Measurements from ENCODE around the gene TBCA. TPM values are rescaled to one million over a fixed set of nuclear protein-coding genes. Genes with fewer than 3 reads are reported as not detected.
A peak's percentile ranks its signal among the peaks of the same experiment; 100 is the strongest.

Gene TBCA
- 203 and 207 TPM in 2 replicates for total RNA-seq (2014; rRNA removed; shearing (Covaris generic))
- polyA plus RNA-seq (2015; cell fraction: cytosol; rRNA removed) = 416 and 462 TPM in 2 replicates
- polyA plus RNA-seq (2015; cell fraction: nucleus; rRNA removed) = 124 TPM in 2 replicates

DNA sequence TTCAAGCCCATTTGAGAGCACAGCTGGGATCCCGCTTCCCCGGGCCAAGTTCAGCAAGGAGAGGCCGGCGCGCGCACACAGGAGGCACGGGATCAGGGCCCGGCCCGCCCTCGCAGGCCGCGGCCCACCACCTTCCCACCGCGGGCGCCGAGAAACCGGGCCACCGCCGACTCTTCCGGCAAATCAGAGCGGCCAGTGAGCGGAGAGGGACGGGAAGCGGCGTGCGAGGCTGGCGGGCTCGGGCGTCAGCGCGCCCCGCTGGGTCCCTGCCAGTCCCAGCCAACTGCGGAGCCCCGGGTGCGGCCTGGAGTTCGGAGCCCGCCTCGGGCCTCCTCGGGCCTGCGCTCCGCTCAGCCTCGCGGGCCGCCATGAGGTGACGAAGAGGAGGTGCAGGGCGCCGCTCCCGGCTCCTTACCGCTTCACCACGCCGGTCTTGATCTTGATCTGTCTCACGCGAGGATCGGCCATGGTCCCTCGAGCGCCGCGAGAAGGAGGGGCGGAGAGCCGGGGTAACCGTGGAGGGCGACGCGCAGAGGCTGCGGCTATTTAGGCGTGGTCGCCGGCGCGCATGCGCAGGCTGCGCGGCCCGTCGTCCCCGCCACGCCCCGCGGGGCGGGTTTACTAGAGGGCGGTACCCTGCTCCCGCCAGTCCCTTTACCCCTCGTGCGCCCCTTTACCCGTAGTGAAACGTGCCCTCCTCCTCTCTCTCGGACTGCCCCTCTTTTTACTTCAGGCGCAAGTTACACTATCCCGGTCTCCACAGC, at the start of gene TBCA:
Gene TBCA (minus strand): TSS at position 550 of the 764 bp plus-strand sequence. CDS start 82 bp downstream, at position 468.
- DNase-seq (ENCODE audit: low read depth) = peak; percentile 92

GRCh38 chr5:77824981-77825380, 48.8 kb upstream of the TBCA start:
- DNase-seq (ENCODE audit: low read depth) = no peak

DNA sequence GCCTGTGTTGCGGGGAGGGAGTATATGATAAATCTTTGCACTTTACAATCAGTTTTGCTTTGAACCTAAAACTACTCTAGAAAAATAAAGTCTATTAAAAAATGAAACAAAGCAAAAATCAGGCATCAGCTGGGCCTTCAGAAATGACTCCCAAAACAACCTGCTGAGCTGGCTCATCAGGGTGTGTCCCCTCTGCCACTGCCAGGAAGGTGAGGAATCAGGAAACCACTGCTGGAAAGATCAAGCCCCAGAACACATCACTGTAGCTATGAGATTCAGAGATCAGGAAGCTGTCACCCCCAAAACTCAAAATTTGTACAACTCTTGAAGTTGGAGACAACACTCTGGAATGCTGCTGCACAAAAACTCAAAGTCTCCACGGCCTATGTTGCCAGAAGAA, 40.5 kb upstream of the TBCA start:
- DNase-seq (ENCODE audit: low read depth) = peak; percentile 9

DNA sequence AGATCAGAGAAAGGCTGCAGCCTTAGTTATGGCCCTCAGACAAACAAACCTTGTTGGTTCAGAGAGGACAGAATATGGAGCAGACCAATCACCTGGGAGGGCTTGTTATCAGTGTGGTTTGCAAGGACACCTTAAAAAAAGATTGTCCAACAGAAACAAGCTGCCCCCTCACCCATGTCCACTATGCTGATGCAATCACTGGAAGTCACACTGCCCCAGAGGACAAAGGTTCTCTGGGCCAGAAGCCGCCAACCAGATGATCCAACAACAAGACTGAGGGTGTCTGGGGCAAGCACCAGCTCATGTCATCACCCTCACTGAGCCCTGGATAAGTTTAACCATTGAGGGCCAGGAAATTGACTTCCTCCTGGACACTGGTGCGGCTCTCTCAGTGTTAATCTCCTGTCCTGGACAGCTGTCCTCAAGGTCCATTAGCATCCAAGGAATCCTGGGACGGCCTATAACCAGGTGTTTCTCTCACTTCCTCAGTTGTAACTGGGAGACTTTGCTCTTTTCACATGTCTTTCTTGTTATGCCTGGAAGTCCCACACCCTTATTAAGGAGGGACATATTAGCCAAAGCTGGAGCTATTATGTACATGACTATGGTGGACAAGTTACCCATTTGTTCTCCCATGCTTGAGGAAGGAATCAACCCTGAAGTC, 36.9 kb upstream of the TBCA start:
- DNase-seq (ENCODE audit: low read depth) = no peak

- peak; percentile 38 for DNase-seq (ENCODE audit: low read depth)
Observed at GRCh38 chr5:77806213-77806843, 30.2 kb upstream of the TBCA start.

- no peak for DNase-seq (ENCODE audit: low read depth)
Observed at GRCh38 chr5:77798456-77798855, 22.3 kb upstream of the TBCA start.

DNA sequence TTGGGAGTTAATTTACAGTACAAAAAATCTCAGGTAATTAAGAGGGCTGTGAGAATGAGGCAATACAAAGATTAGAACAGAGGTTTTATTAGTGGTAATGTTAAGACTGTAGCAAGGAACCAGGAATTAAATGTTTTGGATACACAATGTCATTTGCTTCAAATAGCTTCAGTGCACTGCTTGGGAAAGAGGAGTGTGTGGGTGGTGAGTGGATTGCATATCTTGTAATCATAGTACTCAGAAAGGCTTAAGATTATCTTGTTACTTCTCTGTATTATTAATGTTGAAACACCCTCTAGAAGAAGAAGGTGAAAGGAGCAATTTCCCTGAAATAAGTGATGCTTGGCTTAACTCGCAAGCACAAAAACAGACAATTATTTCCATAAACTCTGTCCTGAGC, 21.0 kb upstream of the TBCA start:
- DNase-seq (ENCODE audit: low read depth) = no peak

- DNase-seq (ENCODE audit: low read depth) = no peak
Observed at GRCh38 chr5:77795846-77796245, 19.7 kb upstream of the TBCA start.

- DNase-seq (ENCODE audit: low read depth) = no peak
Observed at GRCh38 chr5:77795268-77795667, 19.1 kb upstream of the TBCA start.

DNA sequence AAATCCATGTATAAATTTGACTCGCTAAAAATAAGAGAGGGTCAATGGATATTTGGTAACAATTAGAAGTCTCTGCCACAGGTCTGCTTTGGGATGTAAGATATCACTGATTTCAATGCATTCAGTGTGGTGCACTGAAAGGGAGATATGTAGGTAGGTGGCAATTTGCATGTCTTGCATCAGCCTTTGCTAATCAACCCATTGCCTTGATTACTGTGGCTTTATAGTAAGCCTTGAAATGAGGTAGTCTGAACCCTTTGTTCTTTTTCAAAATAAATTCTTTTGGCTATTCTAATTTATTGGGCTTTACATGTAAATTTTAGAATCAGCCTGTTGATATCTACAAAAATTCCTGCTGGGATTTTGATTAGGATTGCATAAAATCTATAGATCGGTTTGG, 15.8 kb upstream of the TBCA start:
- DNase-seq (ENCODE audit: low read depth) = no peak

DNA sequence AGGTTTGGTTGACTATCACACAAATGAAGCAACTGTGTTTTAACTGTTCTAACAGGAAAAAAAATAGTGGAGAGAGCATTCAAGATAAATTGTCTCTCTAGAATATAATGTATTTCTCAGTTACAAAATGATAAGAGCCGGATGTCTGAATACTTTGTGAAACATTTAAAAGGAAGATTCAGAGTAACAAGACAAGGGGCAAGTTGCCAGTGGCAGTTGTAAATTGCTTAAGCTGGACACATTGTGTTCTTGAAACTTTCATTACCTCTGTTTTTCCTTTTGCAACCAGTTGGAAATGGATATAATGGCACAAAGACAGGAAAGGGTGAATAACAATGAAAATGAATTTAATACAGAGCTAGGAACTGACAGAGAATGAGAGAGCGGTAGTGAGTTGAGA, 15.2 kb upstream of the TBCA start:
- DNase-seq (ENCODE audit: low read depth) = no peak

- no peak for DNase-seq (ENCODE audit: low read depth)
Observed at GRCh38 chr5:77785229-77785628, 9.1 kb upstream of the TBCA start.

DNA sequence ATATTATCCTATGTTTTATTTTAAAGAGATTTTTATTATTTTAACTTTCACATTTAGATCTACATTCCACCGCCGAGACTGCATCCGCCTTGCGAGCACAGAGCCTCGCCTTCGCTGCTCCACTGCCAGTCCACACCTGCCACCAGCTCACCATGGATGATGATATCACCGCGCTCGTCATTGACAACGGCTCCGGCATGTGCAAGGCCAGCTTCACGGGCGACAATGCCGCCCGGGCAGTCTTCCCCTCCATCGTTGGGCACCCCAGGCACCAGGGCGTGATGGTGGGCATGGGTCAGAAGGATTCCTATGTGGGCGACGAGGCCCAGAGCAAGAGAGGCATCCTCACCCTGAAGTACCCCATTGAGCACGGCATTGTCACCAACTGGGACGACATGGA, 8.6 kb upstream of the TBCA start:
- DNase-seq (ENCODE audit: low read depth) = no peak

DNA sequence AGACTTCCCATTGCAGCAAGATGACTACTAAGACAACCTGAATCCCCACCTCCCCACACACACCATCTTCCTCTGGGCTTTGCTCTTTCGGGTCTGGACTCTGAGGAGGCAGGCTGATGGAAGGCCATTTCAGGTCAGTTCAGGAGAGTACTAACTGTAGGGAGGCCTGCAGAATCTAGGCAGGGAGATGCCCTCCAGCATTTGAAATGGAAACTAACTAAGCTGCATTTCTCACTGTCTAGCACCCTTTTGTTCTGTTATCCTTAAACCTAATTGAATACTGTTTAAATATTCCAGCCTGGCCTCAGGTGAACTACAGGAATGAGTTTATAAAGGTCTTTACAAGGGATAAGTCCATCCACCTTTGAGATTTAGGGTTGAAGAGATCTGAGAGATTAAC, 4.9 kb upstream of the TBCA start:
- no peak for DNase-seq (ENCODE audit: low read depth)

DNA sequence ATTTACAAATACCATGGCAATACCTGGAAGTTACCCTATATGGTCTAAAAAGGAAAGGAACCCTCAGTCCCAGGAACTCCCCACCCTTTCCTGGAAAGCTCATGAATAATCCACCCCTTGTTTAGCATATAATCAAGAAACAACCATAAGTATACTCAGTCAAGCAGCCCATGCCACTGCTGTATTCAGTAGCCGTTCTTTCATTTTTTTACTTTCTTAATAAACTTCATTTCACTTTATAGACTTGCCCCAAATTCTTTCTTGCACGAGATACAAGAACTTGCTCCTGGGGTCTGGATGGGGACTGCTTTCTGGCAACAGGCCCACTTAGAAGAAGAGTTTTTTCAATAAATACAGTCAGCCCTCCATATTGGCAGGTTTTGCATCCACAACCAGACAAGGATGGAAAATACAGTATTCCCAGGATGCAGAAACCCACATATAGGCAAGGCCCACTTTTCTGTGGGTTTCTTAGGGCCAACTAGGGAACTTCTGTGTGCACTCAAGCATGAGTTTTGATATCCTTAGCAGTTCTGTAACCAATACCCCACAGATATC, 2.8 kb upstream of the TBCA start:
- no peak for DNase-seq (ENCODE audit: low read depth)

- DNase-seq (ENCODE audit: low read depth) = no peak
Observed at GRCh38 chr5:77778398-77778797, 2.3 kb upstream of the TBCA start.

GRCh38 chr5:77777911-77778310, 1.8 kb upstream of the TBCA start:
- DNase-seq (ENCODE audit: low read depth) = no peak

DNA sequence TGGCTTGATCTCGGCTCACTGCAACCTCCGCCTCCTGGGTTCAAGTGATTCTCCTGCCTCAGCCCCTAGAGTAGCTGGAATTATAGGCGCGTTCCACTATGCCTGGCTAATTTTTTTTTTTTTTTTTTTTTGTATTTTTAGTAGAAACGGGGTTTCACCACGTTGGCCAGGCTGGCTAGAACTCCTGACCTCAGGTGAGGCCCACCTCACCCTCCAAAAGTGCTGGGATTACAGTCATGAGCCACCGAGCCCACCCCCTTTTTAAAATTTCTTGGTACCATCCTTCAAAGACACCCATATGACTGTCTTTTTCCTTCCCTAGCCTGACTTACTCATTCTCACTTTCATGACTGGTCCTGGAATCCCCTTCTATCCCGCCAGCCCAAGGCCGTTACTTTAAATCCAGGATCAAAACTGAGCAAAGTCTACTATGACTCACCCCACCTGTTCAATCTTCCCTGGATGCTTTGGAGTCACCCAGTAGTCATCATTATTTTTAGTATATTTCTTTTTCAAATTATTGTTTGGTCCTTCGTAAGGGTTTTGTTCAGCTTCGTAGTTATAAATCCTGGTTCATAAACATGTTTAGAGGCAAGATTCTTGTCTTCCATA, 1.2 kb upstream of the TBCA start:
- peak; percentile 52 for DNase-seq (ENCODE audit: low read depth)

DNA sequence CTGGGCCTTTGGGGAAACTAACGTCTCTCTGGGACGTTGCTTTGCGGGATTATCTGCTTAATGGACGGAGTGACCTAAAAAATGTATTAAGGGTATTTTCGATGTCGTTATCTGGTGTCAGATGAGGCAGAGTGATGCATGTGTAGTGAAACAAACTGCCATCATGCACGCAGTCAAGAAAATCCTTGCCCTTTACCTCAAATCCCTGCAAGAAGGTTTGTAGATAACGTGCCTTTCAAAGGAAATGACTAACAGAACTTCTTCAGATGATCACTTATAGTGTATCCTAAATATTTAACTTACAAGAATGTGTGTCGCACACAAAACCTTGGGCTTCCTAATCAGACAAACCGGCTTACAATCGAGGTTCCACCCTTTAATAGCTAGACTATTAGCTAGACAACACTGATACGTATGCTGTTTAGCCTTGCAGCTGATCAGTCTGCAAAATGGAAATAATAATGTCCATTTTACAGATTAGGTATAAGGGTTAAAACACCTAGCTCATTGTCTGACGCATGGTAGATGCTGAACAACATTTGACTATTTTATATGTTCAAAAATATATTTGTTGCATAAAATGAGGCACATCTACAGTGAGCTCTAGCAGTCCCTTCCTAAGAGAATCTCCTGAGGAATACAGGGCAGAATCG, 541 bp upstream of the TBCA start:
- DNase-seq (ENCODE audit: low read depth) = no peak

DNA sequence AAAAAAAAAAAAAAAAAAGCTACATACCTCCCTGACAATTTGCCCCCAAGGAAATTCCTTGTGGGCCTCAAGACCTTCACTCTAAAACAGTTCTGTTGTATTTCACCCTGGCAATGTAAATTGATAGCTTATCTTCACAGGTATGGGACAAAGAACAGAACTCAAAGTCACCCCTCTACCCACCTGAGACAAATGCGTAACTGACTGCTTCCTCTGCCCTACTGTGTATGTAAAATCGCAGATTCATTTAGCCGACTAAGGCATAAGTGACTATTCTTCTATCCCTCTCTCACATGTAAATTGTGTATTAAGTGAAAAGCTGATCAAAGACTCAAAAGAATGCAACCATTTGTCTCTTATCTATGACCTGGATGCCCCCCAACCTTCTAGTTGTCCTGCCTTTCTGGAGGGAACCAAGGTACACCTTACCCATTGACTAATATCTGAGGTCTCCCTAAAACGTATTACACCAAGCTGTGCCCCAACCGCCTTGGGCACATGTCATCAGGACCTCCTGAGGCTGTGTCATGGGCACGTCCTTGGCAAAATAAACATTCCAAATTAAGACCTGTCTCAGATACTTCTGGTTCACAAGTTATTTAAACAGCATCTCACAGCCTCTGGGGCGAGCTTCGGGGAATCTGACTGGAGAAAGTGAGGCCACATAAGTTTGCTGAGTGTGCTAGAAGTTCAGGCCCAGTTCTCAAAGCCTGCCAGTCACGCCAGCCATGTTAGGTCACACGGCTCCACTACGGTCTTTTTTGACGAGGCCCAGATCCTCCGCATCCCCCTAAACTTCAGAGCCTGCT, 954 bp downstream of the TBCA start:
- DNase-seq (ENCODE audit: low read depth) = no peak

All from HT1080 (cell line).